NCI-H748 (cell line): ENCODE data around the gene NF1.
"Not testable (repeated sequence)": the region's sequence is repeated elsewhere in the genome, so short reads cannot be mapped to it uniquely, and the experiment has no call there.

Experiments
- DNase-seq: peaks from one replicate; lab custom pipeline; 2025; ENCODE audit not compliant: unreplicated experiment; lab: John Stamatoyannopoulos, UW

NF1 gene

DNA sequence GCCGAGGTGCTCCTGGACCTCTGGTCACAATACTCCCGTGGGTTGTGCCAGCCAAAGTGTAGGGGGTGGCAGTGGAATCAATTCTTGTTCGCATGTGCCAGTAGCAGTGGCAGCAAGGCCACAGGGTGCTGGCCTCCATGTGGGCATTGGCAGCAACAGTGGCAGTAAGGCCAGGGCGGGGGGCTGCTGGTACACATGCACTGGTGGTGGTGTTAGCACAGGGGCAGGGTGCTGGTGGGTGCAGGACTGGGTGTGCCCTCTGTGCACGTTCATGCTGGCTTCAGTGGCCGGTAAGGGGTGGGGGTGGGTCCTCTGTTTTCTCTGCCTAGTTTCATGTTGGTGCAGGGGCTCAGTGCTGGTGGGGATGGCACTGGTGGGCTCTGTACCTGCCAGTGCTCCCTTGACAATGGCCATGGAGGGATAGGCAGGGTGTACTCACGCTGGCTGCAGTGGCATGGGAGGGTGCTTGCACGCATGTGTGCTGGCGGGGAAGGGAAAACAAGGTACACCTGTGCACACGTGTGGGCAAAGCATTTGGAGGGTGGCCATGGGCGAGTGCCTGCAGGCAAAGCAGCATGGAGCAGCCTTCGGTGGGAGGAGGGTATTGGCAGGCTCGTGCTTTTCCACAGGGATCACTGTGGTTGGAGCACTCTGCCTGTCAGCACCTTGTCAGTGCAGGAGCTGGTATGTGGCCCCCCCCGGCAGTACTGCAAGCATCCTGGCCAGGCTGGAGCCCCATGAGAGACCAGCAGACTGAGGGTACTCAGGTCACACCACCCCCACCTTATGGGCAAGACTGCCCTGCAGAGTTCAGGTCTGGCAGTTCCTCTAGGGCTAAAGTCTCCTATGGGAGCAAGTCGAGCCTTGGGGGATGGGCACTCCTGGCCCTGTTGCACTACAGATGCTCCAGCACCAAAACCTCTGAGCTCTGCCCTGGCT, 35.8 kb downstream of the NF1 start:
- DNase-seq = no peak

DNA sequence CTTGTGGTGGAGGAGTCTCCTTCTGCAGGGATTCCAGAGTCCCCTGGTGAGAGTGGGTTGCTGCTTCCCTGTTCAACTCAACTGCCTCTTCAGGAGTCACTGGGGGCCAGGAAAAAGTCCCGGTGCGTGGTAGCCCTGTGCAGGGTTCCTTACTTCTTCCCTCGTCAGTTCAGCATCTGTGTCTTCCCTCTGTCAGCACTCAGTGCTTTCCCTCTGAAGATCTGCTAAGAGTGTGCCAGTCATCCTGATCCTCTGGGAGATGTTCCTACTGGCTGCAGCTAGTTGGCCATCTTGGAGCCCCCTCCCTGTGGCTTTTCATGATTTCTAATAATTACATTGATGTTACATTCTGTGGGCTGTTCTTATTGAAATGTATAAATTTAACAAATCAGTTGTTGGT, 36.5 kb downstream of the NF1 start:
- DNase-seq = no peak

DNA sequence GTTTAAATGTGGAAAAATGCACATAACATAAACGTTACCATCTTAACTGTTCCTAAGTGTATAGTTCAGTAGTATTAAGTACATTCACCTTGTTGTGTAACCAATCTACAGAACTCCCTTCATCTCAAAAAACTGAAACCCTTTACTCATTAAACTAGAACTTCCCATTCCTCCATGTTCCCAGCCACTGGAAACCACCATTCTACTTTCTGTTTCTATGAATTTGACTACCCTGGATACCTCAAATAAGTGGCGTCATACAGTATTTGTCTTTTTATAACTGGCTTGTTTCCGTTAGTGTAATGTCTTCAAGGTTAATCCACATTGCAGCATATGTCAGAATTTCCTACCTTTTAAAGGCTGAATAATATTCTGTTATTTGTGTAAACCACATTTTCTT, 38.2 kb downstream of the NF1 start:
- no peak for DNase-seq

- no peak for DNase-seq
These were observed 39.8 kb downstream of the NF1 start for GRCh38 chr17:31134576-31134975.

- DNase-seq = no peak
These were observed 41.5 kb downstream of the NF1 start for GRCh38 chr17:31136319-31136718.

- DNase-seq = no peak
These were observed 45.3 kb downstream of the NF1 start for GRCh38 chr17:31140111-31140510.

- DNase-seq = no peak
These were observed 49.7 kb downstream of the NF1 start for GRCh38 chr17:31144428-31144827.

DNA sequence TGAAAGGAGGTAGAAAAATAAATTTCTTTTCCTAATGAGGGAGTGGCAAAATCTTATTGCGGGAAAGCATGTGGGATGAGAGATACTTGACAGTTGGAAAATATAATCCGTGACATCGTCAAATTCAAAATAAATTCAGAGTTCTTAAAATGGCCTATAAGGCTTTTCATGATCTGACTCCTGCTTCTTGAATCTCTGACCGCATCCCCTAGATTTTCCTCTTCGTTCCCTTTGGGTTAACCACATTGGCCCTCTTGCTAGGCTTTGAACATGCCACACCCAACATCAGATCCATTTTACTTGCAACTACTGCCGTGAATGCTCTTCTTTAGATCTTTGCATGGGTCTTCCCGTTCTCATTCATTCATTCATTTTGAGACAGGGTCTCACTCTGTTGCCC, 50.1 kb downstream of the NF1 start:
- DNase-seq = no peak

DNA sequence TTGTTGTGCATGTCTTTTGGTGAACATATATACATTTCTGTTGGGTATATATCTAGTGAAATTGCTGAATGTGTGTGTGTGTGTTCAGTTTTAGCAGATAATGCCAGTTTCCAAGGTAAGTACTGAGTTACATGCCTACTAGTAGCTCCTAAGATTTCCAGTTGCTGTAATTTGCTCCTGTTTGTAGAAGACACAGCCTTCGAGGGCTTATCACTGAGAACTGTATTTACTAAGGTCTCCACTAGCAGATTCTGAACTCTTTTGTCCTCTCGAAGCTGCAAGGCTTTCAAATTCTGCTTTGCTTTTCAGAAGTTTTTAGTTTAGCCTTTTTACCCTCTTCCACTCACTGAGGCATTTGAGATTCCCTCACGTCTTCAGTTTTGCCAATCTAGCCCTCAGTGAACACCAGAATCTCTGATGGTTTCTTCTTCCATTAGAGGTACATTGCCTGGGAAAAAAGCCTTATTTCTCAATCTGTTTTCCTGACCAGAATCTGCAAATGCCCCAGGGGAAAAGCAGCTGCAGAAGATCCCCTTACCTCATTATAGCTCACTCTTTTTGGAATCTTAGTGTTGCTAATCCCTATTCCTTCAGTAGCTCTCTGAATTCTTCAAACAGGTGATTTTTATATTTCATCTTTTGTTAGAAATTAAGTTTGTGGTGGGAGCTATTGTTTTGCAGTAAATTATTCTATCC, 52.9 kb downstream of the NF1 start:
- no peak for DNase-seq

DNA sequence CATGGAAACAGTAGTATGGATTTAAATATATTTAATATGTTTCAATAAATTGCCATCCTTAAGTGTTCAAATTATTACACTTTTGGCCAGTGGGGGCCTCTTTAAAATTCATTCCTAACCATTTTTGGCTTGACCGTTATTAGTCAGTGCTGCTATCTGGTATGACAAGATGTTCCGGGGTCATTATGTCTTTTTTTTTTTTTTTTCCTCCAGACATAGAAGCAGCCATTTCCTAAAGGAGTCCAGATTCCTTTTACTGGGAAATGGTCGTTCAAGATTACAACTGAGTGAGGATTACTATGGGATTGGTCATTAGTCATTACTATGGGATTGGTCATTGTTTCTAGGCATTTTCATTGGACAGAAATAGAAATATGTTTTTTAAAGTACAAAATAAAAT, 53.4 kb downstream of the NF1 start:
- DNase-seq = no peak

DNA sequence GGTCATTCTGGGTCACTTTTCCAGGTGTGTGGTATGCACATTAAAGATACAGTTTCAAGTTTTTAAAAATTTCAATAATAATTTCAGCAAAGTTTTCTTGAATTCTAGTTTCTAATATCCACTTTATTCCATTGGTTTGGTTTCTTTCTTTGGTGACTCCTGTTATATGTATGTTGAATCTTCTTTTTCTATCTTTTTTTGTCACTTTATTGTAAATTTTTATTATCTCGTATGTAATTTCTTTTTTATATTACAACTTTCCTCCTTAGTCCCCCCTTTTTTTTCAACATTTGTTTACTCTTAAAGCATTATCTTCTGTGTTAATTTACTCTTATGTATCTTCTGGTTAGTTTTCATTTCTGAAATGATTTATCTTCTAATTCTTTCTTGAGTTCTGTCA, 57.5 kb downstream of the NF1 start:
- DNase-seq = no peak

- DNase-seq = no peak
These were observed 60.5 kb downstream of the NF1 start for GRCh38 chr17:31155208-31155810.

DNA sequence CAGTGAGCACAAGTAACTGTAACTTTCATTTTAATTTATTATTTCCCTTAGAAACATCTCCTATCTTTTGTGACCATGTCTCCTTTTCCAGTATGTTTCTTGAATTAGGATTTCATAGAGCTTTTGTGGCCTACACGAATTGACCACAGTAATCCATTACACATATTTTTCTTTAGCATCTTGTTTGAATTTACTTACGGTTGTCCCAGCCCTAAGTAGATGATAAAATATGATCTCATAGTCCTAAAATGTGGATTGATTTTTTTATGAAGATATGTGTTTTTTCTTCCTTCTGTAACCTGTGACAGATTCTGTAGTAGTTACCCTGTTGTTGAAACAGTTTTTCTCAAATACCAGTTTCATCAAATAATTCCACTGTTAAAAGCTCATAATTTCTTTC, 61.5 kb downstream of the NF1 start:
- no peak for DNase-seq

DNA sequence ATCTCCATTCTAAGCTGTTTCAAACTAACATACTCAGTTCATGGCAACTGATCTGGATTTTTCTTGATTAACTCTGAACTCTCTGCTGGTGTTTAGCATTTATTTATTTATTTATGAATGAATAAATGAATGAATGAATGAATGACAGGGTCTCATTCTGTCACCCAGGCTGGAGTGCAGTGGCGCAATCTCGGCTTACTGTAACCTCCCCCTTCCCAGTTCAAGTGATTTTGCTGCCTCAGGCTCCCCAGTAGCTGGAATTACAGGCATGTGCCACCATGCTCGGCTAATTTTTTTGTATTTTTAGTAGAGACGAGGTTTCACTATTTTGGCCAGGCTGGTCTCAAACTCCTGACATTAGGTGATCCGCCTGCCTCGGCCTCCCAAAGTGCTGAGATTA, 62.1 kb downstream of the NF1 start:
- DNase-seq = not testable (repeated sequence)

GRCh38 chr17:31158746-31159377, 64.1 kb downstream of the NF1 start:
- no peak for DNase-seq

DNA sequence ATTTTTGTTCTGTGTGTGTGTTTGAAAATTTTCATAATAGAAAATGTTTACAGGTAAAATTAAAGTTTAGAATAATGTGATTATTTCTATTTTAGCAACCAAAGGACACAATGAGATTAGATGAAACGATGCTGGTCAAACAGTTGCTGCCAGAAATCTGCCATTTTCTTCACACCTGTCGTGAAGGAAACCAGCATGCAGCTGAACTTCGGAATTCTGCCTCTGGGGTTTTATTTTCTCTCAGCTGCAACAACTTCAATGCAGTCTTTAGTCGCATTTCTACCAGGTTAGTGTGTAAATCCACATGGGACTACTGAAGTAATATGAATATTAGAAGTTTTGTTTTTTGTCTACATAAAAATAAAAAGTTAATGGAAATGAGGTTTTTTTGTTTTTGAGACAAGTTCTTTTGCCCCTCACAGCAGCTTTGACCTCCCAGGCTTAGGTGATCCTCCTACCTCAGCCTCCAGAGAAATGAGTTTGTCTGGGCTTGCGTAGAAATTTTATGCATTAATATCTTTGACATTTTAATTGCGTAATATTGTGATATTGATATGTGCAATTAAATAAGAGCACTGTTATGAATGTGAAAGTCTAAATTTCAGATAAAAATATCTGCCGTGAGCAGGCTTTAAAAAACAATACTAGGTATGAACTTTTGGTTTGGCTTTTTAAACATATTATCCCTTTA, 68.5 kb downstream of the NF1 start:
- no peak for DNase-seq

- DNase-seq = no peak
These were observed 72.3 kb downstream of the NF1 start for GRCh38 chr17:31167111-31167510.

GRCh38 chr17:31171701-31172100, 76.9 kb downstream of the NF1 start:
- no peak for DNase-seq

DNA sequence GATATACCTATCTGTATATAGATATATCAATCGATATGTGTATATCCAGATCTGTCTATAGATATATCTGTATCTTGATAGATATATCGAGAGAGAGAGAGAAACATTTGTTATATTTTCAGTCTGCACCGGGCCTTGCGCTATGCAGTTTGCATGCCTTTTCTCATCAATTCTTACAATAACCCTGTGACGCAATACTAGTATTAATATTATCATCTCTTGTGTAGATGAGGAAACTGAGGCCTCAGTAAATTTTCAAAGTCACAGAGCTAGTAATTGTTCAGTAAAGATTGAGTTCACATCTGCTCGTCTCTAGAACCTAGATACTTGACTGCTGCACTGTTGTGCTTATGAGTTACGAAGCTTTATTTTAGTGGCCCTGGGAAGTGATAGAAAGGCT, 77.6 kb downstream of the NF1 start:
- no peak for DNase-seq

GRCh38 chr17:31174215-31174614, 79.4 kb downstream of the NF1 start:
- no peak for DNase-seq

GRCh38 chr17:31175237-31175636, 80.5 kb downstream of the NF1 start:
- no peak for DNase-seq
